Nephron progenitor cell (in vitro differentiated cells): ENCODE results near the gene OR5I1.
A peak's percentile ranks its signal among the peaks of the same experiment; 100 is the strongest.
"Not testable (repeated sequence)": the region's sequence is repeated elsewhere in the genome, so short reads cannot be mapped to it uniquely, and the experiment has no call there.

Experiments used
- DNase-seq: peaks from one replicate; pipeline ENCODE4 v3.0.0; 2021
- H3K27ac Mint-ChIP-seq: 2 replicates; pipeline ENCODE4 v1.8.0; 2021; ENCODE audit warnings: mild to moderate bottlenecking, moderate library complexity, mixed read lengths
- H3K27me3 Mint-ChIP-seq: 2 replicates; pipeline ENCODE4 v1.8.0; 2021; ENCODE audit warnings: mild to moderate bottlenecking, low read depth, mixed read lengths; ENCODE audit not compliant: poor library complexity
- H3K36me3 Mint-ChIP-seq: 2 replicates; pipeline ENCODE4 v1.8.0; 2021; ENCODE audit warnings: low read depth, mixed read lengths
- H3K4me1 Mint-ChIP-seq: 2 replicates; pipeline ENCODE4 v1.8.0; 2021; ENCODE audit warnings: mixed read lengths
- H3K4me3 Mint-ChIP-seq: 2 replicates; pipeline ENCODE4 v1.8.0; 2021; ENCODE audit warnings: mild to moderate bottlenecking, moderate library complexity, mixed read lengths
- H3K9me3 Mint-ChIP-seq: 2 replicates; pipeline ENCODE4 v1.8.0; 2021; ENCODE audit warnings: mild to moderate bottlenecking, moderate library complexity, mixed read lengths
- CTCF ChIP-seq: fragments of 200-600 bp; sonication (generic); IDR thresholded peaks from 2 replicates; pipeline ENCODE4 v1.5.0; 2021; ENCODE audit warnings: antibody characterized with exemption

OR5I1 gene

GRCh38 chr11:55949330-55949729, 13.1 kb upstream of the OR5I1 start:
- DNase-seq = no peak
- Mint-ChIP-seq H3K9me3 (no peaks in the 10 kb centered on the region), H3K27me3 (peaks cover 2% of the 10 kb centered on the region), H3K4me1 (no peaks in the 10 kb centered on the region), H3K36me3 (no peaks in the 10 kb centered on the region), H3K4me3 (no peak overlapping the region), H3K27ac (no peak overlapping the region)
- no peak for TF ChIP-seq CTCF

- H3K4me1 Mint-ChIP-seq = no peaks in the 10 kb centered on the region
- H3K9me3 Mint-ChIP-seq = no peaks in the 10 kb centered on the region
- DNase-seq = no peak
- peak; percentile 63 for TF ChIP-seq CTCF
- H3K4me3 Mint-ChIP-seq = no peak overlapping the region
- no peaks in the 10 kb centered on the region for H3K36me3 Mint-ChIP-seq
- no peak overlapping the region for H3K27ac Mint-ChIP-seq
- H3K27me3 Mint-ChIP-seq = no peaks in the 10 kb centered on the region
These were observed 6.7 kb upstream of the OR5I1 start for GRCh38 chr11:55942785-55943392.

- no peaks in the 10 kb centered on the region for H3K36me3 Mint-ChIP-seq
- DNase-seq = no peak
These were observed 15.7 kb downstream of the OR5I1 start for GRCh38 chr11:55920537-55920936.

GRCh38 chr11:55914482-55914881, 21.7 kb downstream of the OR5I1 start, which contains the start of gene OR5W2:
TSS of gene OR5W2 (minus strand) at chr11:55914582. CDS start at chr11:55914582, 0 bp downstream.
- Mint-ChIP-seq H3K27me3 (no peaks in the 10 kb centered on the region), H3K4me3 (no peak within 1 kb of the TSS), H3K27ac (no peak within 1 kb of the TSS), H3K4me1 (no peaks in the 10 kb centered on the region), H3K9me3 (peaks cover 41% of the 10 kb centered on the region), H3K36me3 (no peaks in the 10 kb centered on the region)
- no peak for DNase-seq
- TF ChIP-seq CTCF = no peak

More at GRCh38 chr11:55920537-55920936, 15.7 kb downstream of the OR5I1 start:
- H3K27me3 Mint-ChIP-seq = peaks cover 4% of the 10 kb centered on the region
- no peaks in the 10 kb centered on the region for H3K4me1 Mint-ChIP-seq
- TF ChIP-seq CTCF = no peak
- H3K4me3 Mint-ChIP-seq = no peak overlapping the region
- peaks cover 47% of the 10 kb centered on the region for H3K9me3 Mint-ChIP-seq
- H3K27ac Mint-ChIP-seq = no peak overlapping the region

GRCh38 chr11:55902308-55902707, 33.9 kb downstream of the OR5I1 start:
- H3K9me3 Mint-ChIP-seq = peaks cover 37% of the 10 kb centered on the region
- H3K27me3 Mint-ChIP-seq = no peaks in the 10 kb centered on the region
- TF ChIP-seq CTCF = no peak
- no peak overlapping the region for H3K27ac Mint-ChIP-seq
- no peaks in the 10 kb centered on the region for H3K36me3 Mint-ChIP-seq
- DNase-seq = no peak
- H3K4me1 Mint-ChIP-seq = no peaks in the 10 kb centered on the region
- H3K4me3 Mint-ChIP-seq = no peak overlapping the region

- no peaks in the 10 kb centered on the region for H3K36me3 Mint-ChIP-seq
- no peak overlapping the region for H3K4me3 Mint-ChIP-seq
- TF ChIP-seq CTCF = no peak
- DNase-seq = no peak
- no peaks in the 10 kb centered on the region for H3K27me3 Mint-ChIP-seq
- H3K9me3 Mint-ChIP-seq = peaks cover 64% of the 10 kb centered on the region
- H3K27ac Mint-ChIP-seq = no peak overlapping the region
- H3K4me1 Mint-ChIP-seq = no peaks in the 10 kb centered on the region
These were observed 41.0 kb downstream of the OR5I1 start for GRCh38 chr11:55895216-55895615.

- H3K4me3 Mint-ChIP-seq, H3K36me3 Mint-ChIP-seq, H3K27me3 Mint-ChIP-seq, DNase-seq, H3K27ac Mint-ChIP-seq, H3K4me1 Mint-ChIP-seq: not testable (repeated sequence)
- H3K9me3 Mint-ChIP-seq = peaks cover 61% of the 10 kb centered on the region
These were observed 50.7 kb downstream of the OR5I1 start for GRCh38 chr11:55885481-55885880.
